ENCODE results near the gene ZNF121.

The ZNF121 gene

DNA sequence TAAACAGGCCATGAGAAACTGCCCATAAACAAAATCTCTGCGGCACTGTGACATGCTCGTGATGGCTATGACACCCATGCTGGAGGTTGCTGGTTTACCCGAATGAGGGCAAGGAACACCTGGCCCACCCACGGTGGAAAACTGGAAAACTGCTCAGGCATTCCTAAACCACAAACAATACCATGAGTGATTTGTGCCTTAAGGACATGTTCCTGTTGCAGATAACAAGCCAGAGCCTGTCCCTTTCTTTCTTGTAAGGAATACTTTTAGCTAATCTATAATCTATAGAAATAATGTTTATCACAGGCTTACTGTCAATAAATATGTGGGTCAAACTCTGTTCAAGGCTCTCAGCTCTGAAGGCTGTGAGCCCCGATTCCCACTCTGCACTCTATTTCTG, 24.6 kb upstream of the ZNF121 start:
- TF ChIP-seq, protein P1, sequence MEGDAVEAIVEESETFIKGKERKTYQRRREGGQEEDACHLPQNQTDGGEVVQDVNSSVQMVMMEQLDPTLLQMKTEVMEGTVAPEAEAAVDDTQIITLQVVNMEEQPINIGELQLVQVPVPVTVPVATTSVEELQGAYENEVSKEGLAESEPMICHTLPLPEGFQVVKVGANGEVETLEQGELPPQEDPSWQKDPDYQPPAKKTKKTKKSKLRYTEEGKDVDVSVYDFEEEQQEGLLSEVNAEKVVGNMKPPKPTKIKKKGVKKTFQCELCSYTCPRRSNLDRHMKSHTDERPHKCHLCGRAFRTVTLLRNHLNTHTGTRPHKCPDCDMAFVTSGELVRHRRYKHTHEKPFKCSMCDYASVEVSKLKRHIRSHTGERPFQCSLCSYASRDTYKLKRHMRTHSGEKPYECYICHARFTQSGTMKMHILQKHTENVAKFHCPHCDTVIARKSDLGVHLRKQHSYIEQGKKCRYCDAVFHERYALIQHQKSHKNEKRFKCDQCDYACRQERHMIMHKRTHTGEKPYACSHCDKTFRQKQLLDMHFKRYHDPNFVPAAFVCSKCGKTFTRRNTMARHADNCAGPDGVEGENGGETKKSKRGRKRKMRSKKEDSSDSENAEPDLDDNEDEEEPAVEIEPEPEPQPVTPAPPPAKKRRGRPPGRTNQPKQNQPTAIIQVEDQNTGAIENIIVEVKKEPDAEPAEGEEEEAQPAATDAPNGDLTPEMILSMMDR (IDR thresholded peaks at IDR 0.05): no peak

DNA sequence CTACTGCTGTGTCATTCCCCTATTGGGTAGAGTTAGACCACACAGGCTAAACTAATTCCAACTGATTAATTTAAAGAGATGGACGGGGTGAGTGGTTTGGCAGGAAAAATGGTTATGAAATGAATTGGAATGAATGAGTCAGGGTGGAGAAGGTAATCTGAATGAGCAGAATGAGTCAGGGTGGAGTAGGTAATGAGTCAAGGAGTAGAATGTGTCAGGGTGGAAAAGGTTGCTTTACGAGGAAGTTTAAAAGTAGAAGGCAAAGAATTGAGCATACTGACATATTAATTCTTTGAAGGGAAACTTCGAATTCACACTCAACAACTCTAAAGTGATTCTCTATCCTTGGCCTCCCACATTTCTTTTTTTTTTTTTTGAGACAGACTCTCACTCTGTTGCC, 12.7 kb upstream of the ZNF121 start:
- TF ChIP-seq, protein P1 (IDR thresholded peaks at IDR 0.05): no peak

DNA sequence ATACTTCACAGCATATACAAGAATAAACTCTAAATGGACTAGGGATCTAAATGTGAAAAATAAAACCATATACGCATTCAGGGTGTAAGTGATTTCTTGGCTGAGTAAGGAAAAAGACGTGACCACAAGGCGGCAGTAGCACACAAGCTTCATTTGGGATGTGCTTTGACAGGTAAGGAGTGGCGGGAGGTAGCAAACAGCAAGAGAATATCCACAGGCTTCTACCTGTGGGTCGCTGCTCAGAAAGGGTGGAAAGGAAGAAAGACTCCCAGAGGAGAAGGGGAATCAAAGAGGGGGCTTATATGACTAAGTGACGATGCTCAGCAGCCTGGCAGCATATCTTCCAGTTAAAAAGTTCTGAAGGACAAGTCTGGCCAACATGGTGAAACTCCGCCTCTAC, 2.5 kb upstream of the ZNF121 start:
- TF ChIP-seq, protein P1 (IDR thresholded peaks at IDR 0.05): peak; percentile 70

DNA sequence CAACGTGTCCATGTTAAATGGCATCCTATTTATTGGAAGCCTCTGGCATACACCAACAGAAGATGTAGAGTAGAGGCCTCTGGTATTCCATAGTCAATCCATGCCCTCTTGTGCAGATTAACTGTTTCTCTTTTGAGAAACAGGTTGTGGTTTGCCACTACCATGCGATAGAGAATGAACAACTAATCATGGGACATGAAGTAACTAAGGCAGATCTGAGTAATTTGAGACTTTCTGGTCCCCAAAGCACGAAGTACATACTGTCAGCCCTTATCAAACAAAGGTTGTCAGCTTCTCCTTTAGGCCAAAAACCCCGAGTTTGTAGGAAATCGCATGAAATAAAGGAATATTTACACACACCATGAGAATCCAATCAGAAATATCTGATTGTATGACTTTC, 3.6 kb downstream of the ZNF121 start:
- TF ChIP-seq, protein P1 (IDR thresholded peaks at IDR 0.05): no peak

DNA sequence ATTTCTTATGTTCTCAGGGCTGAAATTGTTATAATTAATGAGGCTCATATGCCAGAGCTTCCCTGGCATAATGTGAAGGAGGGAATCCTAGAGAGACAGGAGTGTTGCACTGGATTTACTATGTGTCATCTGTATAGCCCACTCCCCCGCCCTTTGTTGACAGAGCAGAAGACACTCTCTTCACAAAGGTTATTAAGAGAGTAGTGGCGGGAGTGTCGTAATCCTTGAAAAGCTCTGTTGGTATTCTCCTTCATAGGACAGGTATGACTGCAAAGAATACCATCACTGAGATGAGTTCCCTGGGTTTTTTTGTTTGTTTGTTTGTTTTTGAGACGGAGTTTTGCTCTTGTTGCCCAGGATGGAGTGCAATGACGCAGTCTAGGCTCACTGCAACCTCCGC, 14.0 kb downstream of the ZNF121 start:
- TF ChIP-seq, protein P1 (IDR thresholded peaks at IDR 0.05): no peak

DNA sequence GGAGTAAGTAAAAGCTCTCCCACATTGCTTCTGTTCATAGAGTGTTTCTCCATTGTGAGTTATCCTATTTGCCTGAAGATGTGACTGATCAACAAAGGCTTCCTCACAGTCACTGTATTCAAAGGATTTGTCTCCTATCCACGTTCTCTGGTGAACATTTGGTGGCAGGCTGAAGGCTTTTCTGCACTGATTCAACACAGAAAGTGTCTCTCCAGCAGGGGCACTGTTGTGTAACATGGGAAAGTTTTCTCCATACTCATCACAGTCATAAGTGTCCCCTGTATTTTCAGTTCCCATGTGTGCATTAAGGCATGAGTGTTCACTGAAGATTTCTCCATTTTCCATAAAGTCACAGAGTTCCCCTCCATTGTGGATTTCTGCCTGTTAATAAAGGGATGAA, 17.6 kb downstream of the ZNF121 start:
- TF ChIP-seq, protein P1 (IDR thresholded peaks at IDR 0.05): 0 out of 2 replicates have a peak, but pooled peaks have one; percentile 11

DNA sequence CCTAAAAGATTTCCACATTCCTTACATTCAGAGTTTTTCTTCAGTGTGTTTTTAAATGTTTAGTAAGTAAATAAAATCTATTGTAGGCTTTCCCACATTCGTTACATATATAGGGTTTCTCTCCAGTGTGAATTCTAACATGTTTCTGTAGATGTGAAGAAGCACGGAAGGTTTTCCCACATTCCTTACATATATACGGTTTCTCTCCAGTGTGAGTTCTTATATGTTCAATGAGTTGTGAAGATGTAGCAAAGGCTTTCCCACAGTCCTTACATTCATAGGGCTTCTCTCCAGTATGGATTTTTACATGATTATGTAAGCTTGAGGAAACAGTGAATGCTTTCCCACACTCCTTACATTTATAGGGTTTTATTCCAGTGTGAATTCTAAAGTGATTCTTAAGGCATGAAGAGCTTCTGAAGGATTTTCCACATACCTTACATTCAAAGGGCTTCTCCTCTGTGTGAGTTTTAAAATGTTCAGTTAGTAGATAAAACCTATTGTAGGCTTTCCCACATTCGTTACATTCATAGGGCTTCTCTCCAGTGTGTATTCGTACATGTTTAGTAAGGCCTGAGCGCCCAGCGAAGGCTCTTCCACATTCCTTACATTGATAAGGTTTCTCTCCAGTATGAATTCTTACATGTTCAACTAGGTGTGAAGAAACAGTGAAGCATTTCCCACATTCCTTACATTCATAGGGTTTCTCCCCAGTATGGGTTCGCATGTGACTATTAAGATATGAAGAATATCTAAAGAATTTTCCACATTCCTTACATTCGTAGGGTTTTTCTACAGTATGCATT, 18.2 kb downstream of the ZNF121 start:
- TF ChIP-seq, protein P1 (IDR thresholded peaks at IDR 0.05): no peak
